ENCODE results near the gene ZC3H12D.

ZC3H12D gene

DNA sequence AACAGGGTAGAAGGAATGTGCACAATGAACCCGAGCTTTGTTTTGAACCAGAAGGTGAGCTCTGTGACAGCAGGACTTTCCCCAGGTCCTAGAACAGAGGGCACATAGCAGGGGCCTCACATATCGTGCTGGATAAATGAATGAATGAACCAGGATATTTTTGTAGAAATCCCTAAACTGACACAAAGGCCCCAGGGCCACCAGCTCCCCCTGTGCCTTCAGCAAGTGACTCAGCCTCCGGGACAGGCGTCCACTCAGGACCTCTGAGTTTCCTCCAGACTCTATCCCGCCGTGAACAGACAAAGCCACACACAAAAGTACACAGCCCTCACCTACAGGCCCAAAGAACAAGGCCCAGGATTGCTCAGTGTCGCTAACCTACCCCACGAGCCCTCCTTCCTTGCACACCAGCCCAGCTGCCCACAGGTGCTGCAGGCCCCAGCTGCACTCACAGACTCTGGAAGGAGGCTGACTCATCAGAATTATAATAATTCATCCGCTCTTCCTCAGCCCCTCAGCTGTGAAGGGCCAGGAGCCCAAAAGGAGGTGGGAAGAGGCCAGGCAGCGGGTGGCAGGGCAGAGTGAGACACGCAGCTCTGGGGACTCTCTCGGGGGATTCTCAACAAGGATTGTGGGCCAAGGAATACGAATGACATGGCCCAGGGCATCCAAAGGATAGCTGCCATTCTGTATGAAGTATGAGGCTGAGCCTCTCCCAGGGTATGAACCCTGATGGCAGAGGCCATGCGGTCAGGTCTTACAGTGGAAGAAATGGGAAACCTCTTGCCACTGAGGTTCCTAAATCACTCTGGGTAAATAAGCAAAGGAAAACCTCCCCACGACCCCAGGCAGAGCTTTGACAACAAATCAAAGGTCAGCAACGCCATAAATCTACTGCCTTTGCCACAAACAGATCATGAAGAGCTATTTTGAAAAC, 43.8 kb downstream of the ZC3H12D start:
- DNase-seq (ENCODE audit: low read depth in 2 of 2), result no peak
- TF ChIP-seq, protein P1, sequence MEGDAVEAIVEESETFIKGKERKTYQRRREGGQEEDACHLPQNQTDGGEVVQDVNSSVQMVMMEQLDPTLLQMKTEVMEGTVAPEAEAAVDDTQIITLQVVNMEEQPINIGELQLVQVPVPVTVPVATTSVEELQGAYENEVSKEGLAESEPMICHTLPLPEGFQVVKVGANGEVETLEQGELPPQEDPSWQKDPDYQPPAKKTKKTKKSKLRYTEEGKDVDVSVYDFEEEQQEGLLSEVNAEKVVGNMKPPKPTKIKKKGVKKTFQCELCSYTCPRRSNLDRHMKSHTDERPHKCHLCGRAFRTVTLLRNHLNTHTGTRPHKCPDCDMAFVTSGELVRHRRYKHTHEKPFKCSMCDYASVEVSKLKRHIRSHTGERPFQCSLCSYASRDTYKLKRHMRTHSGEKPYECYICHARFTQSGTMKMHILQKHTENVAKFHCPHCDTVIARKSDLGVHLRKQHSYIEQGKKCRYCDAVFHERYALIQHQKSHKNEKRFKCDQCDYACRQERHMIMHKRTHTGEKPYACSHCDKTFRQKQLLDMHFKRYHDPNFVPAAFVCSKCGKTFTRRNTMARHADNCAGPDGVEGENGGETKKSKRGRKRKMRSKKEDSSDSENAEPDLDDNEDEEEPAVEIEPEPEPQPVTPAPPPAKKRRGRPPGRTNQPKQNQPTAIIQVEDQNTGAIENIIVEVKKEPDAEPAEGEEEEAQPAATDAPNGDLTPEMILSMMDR (IDR thresholded peaks at IDR 0.05; ENCODE audit: low read depth, low read length), result no peak
- no peak overlapping the region for H3K4me3 ChIP-seq (replicated peaks in 1 of 2; ENCODE audit: low read depth in 2 of 2, low read length in 2 of 2)

DNA sequence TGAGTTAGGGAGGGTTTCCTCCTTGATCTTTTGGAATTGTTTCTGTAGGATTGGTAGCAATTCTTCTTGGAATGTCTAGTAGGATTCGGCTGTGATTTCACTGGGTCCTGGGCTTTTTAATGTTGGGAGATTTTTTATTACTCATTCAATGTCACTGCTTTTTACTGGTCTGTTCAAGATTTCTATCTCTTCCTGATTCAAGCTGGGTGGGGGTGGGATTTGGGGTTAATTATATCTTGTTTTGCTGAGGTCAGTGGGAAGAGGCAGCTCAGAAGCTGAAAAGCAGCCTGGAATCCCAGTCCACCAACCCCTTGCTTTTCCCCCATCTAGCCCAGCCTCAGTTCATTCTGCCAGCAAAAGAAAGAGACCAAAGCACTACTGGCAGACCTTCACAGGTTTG, 45.2 kb downstream of the ZC3H12D start:
- no peak for DNase-seq (ENCODE audit: low read depth in 2 of 2)
- TF ChIP-seq, protein P1 (IDR thresholded peaks at IDR 0.05; ENCODE audit: low read depth, low read length), result no peak

DNA sequence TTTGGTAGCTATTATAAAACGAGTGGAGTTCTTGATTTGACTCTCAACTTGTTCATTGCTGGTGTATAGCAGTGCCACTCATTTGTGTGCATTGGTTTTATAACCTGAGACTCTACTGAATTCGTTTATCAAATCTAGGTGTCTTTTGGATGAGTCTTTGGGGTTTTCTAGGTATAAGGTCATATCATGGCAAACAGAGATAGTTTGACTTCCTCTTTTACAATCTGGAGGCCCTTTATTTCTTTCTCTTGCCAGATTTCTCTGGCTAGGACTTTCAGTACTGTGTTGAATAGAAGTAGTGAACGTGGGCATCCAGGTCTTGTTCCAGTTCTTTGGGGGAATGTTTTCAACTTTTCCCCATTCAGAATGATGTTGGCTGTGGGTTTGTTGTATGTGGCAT, 46.0 kb downstream of the ZC3H12D start:
- no peak for DNase-seq (ENCODE audit: low read depth in 2 of 2)
- TF ChIP-seq, protein P1 (IDR thresholded peaks at IDR 0.05; ENCODE audit: low read depth, low read length), result no peak
- no peak overlapping the region for H3K4me3 ChIP-seq (replicated peaks in 1 of 2; ENCODE audit: low read depth in 2 of 2, low read length in 2 of 2)

More for the DNA sequence above, 45.2 kb downstream of the ZC3H12D start:
- no peak overlapping the region for H3K4me3 ChIP-seq (replicated peaks in 1 of 2; ENCODE audit: low read depth in 2 of 2, low read length in 2 of 2)

DNA sequence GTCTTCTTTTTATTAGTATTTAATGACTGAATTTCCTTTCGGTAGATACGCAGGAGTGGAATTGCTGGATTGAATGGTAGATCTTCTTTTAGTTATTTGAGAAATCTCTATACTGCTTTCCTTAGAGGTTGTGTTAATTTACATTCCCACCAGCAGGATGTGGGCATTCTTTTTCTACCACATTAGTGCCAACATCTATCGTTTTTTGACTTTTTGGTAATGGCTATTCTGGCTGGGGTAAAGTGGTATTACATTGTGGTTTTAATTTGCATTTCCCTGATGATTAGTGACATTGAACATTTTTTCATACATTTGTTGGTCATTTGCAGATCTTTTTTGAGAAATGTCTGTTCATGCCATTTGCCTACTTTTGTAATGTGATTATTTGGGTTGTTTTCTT, 47.6 kb downstream of the ZC3H12D start:
- H3K4me3 ChIP-seq (replicated peaks in 1 of 2; ENCODE audit: low read depth in 2 of 2, low read length in 2 of 2), result no peak overlapping the region
- TF ChIP-seq, protein P1 (IDR thresholded peaks at IDR 0.05; ENCODE audit: low read depth, low read length), result no peak
- DNase-seq (ENCODE audit: low read depth in 2 of 2), result no peak

DNA sequence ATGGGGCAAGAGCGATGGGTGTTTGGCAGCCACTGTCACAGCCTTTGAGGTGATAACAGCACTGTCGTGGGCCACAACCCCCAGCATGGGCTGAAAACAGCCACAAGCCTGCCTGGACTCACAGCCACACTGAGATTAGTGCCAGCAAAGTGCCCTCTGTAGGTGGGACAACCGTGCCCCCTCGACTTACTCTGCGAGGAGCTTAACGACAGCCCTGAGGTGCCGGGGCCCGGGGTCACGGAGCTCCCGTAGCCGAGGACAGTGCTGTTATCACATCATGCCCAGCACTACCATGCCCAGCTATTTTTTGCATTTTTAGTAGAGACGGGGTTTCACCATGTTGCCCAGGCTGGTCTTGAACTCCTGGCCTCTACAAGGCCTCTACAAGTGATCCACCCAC, 48.2 kb downstream of the ZC3H12D start:
- no peak for DNase-seq (ENCODE audit: low read depth in 2 of 2)
- TF ChIP-seq, protein P1 (IDR thresholded peaks at IDR 0.05; ENCODE audit: low read depth, low read length), result no peak
- no peak overlapping the region for H3K4me3 ChIP-seq (replicated peaks in 1 of 2; ENCODE audit: low read depth in 2 of 2, low read length in 2 of 2)

DNA sequence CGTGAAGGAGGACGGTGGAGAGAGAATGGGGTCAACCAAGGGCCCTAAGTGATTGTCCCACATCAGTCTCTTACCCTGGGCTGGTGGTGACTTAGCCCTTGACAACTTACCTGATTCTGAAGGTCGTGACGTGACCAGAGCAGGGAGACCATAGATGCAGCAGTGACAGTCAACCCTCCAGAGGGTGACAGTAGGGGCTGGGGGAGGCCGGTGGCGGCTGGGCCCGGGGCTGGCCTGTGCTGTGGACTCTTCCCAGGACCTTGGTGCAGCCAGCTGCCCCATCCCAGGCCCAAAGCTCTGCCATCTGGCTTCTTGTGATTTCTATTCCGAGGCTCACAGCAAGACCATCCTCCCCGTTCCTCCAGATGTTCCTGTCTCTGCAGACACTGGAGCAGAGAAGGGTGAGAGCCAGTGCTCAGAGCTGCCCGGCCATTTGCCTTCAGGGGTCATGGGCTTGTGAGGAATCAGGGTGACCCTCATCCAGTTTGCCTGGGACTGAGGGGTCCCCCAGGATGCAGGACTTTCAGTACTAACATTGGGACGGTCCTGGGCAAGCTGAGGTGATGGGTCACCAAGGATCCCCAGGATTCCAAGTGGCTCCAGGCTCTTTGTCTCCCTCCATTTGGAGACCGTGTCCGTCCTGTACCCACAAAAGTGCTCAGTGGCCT, 48.8 kb downstream of the ZC3H12D start:
- TF ChIP-seq, protein P1 (IDR thresholded peaks at IDR 0.05; ENCODE audit: low read depth, low read length), result no peak
- no peak overlapping the region for H3K4me3 ChIP-seq (replicated peaks in 1 of 2; ENCODE audit: low read depth in 2 of 2, low read length in 2 of 2)
- DNase-seq (ENCODE audit: low read depth in 2 of 2), result no peak
